ENCODE data around the gene WEE1. TPM values are rescaled to one million over a fixed set of nuclear protein-coding genes. Genes with fewer than 3 reads are reported as not detected.

WEE1 gene
- total RNA-seq, 1 experiment from 2014 or later = 54.9 TPM

DNA sequence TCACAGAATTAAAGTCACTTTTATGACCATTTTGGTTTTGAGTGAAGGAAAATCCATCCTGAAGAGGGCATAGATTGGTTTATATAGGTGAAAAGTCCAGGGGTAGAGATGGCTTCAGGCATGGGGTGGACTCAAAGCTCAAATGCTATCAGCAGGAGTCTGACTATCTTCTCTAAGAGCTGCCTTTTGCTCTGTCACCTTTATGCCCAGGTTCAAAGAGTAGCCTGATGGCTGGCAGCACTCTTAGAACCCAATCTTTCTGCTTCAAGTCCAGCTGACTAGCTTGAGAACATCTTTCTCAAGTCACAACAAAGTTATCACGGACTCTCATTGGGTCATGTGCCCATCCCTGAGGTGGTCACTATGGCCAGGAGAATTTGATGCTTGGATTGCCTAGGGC is 63.2 kb downstream of the WEE1 start:
- Histone ChIP-seq H3K4me3 (ENCODE audit: low read depth, low read length, poor library complexity, severe bottlenecking) (no peak overlapping the region), H3K4me1 (ENCODE audit: insufficient read depth, low read length, poor library complexity, severe bottlenecking) (no peaks in the 10 kb centered on the region), H3K27me3 (replicated peaks; ENCODE audit: insufficient read depth, low read depth, low read length, poor library complexity) (no peaks in the 10 kb centered on the region), H3K27ac (ENCODE audit: low read depth, low read length, poor library complexity, severe bottlenecking) (no peak overlapping the region), H3K9me3 (ENCODE audit: low read depth, low read length, poor library complexity, severe bottlenecking) (no peaks in the 10 kb centered on the region), H3K36me3 (ENCODE audit: insufficient read depth, low read length, poor library complexity, severe bottlenecking) (no peaks in the 10 kb centered on the region)
- POLR2A ChIA-PET (ENCODE audit: low non-redundant PET) = no interaction called here
- CTCF ChIA-PET = no interaction called here
- intact Hi-C loops (cut with micrococcal nuclease; ENCODE audit: unreplicated experiment) = no loop called here
- no TSS peak for BruUV-seq (replicated peaks)
- no peak for TF ChIP-seq EZH2 (IDR thresholded peaks at IDR 0.05; ENCODE audit: borderline replicate concordance, low read depth, low read length, poor library complexity, severe bottlenecking)
- TF ChIP-seq, protein P1, sequence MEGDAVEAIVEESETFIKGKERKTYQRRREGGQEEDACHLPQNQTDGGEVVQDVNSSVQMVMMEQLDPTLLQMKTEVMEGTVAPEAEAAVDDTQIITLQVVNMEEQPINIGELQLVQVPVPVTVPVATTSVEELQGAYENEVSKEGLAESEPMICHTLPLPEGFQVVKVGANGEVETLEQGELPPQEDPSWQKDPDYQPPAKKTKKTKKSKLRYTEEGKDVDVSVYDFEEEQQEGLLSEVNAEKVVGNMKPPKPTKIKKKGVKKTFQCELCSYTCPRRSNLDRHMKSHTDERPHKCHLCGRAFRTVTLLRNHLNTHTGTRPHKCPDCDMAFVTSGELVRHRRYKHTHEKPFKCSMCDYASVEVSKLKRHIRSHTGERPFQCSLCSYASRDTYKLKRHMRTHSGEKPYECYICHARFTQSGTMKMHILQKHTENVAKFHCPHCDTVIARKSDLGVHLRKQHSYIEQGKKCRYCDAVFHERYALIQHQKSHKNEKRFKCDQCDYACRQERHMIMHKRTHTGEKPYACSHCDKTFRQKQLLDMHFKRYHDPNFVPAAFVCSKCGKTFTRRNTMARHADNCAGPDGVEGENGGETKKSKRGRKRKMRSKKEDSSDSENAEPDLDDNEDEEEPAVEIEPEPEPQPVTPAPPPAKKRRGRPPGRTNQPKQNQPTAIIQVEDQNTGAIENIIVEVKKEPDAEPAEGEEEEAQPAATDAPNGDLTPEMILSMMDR (conservative IDR thresholded peaks at IDR 0.05; ENCODE audit: low read depth, low read length) = no peak
- DNase-seq (ENCODE audit: low spot score) = no peak

DNA sequence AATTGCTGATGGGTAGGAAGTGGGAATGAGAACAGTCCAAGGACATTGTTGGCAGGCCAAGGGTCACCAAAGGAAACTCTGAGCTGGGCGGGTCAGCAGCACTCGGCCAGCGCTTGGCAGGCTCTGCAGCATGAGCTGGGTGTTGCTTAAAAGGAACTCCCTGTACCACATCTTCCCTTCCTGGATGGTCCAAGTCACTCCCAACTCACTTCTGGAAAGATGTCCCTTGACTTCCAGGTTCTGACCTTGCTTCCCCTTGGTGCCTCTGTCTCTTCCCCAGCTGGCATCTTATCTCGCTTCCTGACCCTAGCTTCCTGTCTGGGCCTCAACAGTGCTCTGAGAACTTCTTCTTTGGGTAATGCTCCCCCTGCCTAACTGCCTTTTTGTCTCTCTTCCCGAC is 65.6 kb downstream of the WEE1 start:
- no peak overlapping the region for H3K4me3 ChIP-seq (ENCODE audit: low read depth, low read length, poor library complexity, severe bottlenecking)
- H3K9me3 ChIP-seq (ENCODE audit: low read depth, low read length, poor library complexity, severe bottlenecking) = no peaks in the 10 kb centered on the region
- no peak overlapping the region for H3K27ac ChIP-seq (ENCODE audit: low read depth, low read length, poor library complexity, severe bottlenecking)
- no peaks in the 10 kb centered on the region for H3K27me3 ChIP-seq (replicated peaks; ENCODE audit: insufficient read depth, low read depth, low read length, poor library complexity)
- POLR2A ChIA-PET (ENCODE audit: low non-redundant PET) = no interaction called here
- intact Hi-C loops (cut with micrococcal nuclease; ENCODE audit: unreplicated experiment) = no loop called here
- H3K4me1 ChIP-seq (ENCODE audit: insufficient read depth, low read length, poor library complexity, severe bottlenecking) = no peaks in the 10 kb centered on the region
- TF ChIP-seq, protein P1 (conservative IDR thresholded peaks at IDR 0.05; ENCODE audit: low read depth, low read length) = no peak
- no peak for TF ChIP-seq EZH2 (IDR thresholded peaks at IDR 0.05; ENCODE audit: borderline replicate concordance, low read depth, low read length, poor library complexity, severe bottlenecking)
- CTCF ChIA-PET = no interaction called here
- no peaks in the 10 kb centered on the region for H3K36me3 ChIP-seq (ENCODE audit: insufficient read depth, low read length, poor library complexity, severe bottlenecking)
- no peak for DNase-seq (ENCODE audit: low spot score)
- no TSS peak for BruUV-seq (replicated peaks)

Other genes starting within 250 kb of the WEE1 start
- 141 and 174 TPM in 2 replicates for gene IPO7, start 189.0 kb upstream of the WEE1 start, total RNA-seq (2021)
- gene ZNF143, start 112.7 kb upstream of the WEE1 start, total RNA-seq (2021) = 29.5 and 32.1 TPM in 2 replicates
- 18.9 and 21.1 TPM in 2 replicates for gene SWAP70, start 90.4 kb downstream of the WEE1 start, total RNA-seq (2021)